ENCODE measurements around the gene ARFGAP1. TPM values are rescaled to one million over a fixed set of nuclear protein-coding genes. Genes with fewer than 3 reads are reported as not detected.

The ARFGAP1 gene
- total and polyA plus RNA-seq, 2 of the 8 experiments (the other 6 are each of a cell fraction or from before 2014, with no cell fraction given): 93.7 to 100 TPM

- TF ChIP-seq NRF1 (IDR thresholded peaks at IDR 0.05; ENCODE audit: low read depth, low read length): no peak
- no peak for TF ChIP-seq YY1 (IDR thresholded peaks at IDR 0.05; ENCODE audit: low read depth, low read length)
- TF ChIP-seq CHD2 (IDR thresholded peaks at IDR 0.05; ENCODE audit: low read length): no peak
- no peak for TF ChIP-seq USF2 (IDR thresholded peaks at IDR 0.05; ENCODE audit: low read length)
- no peak for TF ChIP-seq SP1 (IDR thresholded peaks at IDR 0.05; ENCODE audit: low read depth, low read length)
These were observed 25.4 kb downstream of the ARFGAP1 start (continued) for GRCh38 chr20:63297796-63298572.
